K562 (cell line): ENCODE measurements around the gene GMEB2. TPM values are rescaled to one million over a fixed set of nuclear protein-coding genes. Genes with fewer than 3 reads are reported as not detected.

Source experiments
- BRD4 ChIP-seq: fragments of 200-600 bp; sonication (generic); IDR thresholded peaks from 2 replicates; pipeline ENCODE4 v1.6.1; 2017; ENCODE audit warnings: inconsistent platforms
- CSDE1 ChIP-seq, 2 experiments: fragments of 450-650 bp; IDR thresholded peaks; 2 replicates each; pipeline ENCODE4 v1.6.1; 2016; ENCODE audit warnings: mild to moderate bottlenecking in 1 of 2
- FOXJ2 ChIP-seq: fragments of 200-800 bp; sonication (Bioruptor generic); IDR thresholded peaks from 2 replicates; pipeline ENCODE4 v1.6.1; 2016; ENCODE audit warnings: missing genetic modification characterization, missing compliant biosample characterization
- FOXK1 ChIP-seq: sonication (generic); formaldehyde crosslinking; IDR thresholded peaks from 2 replicates; pipeline ENCODE4 v1.8.0; 2022; ENCODE audit warnings: missing genetic modification reagents, mild to moderate bottlenecking, borderline replicate concordance
- NELFE ChIP-seq: IDR thresholded peaks from 2 replicates; pipeline ENCODE4 v1.6.1; 2011; ENCODE audit warnings: mild to moderate bottlenecking; ENCODE audit not compliant: insufficient read depth, insufficient read length
- NR2C1 ChIP-seq, 2 experiments: fragments of 450-650 bp; IDR thresholded peaks; 2 replicates each; pipeline ENCODE4 v1.6.1; 2017; ENCODE audit warnings: mild to moderate bottlenecking in 2 of 2, antibody characterized with exemption in 1 of 2, inconsistent platforms in 1 of 2, missing compliant biosample characterization in 1 of 2, missing genetic modification characterization in 1 of 2
- POLR3G ChIP-seq: IDR thresholded peaks from 2 replicates; pipeline ENCODE4 v1.6.1; 2011; ENCODE audit not compliant: insufficient read length, insufficient replicate concordance; ENCODE audit errors: extremely low read depth
- RCOR1 ChIP-seq, 2 experiments: IDR thresholded peaks; 2 replicates each; pipeline ENCODE4 v1.6.1; 2012; ENCODE audit warnings: low read depth in 2 of 2, low read length in 2 of 2, borderline replicate concordance in 1 of 2, improper control_type of control experiment in 1 of 2
- SUPT5H ChIP-seq: fragments of 450-650 bp; IDR thresholded peaks from 2 replicates; pipeline ENCODE4 v1.6.1; 2016
- ZNF695 ChIP-seq: fragments of 450-650 bp; formaldehyde crosslinking; IDR thresholded peaks from 2 replicates; pipeline ENCODE4 v1.4.0; 2020; ENCODE audit warnings: mild to moderate bottlenecking, moderate library complexity
- ZNF77 ChIP-seq: fragments of 250-450 bp; sonication (Bioruptor Pico); IDR thresholded peaks from 2 replicates; pipeline ENCODE4 v1.5.0; 2020
- polyA plus RNA-seq, 8 experiments: library from polyadenylated mRNA; depleted of rRNA in 4 of 8; stranded (reverse) in 5 of 8; unstranded in 3 of 8; fragments of >200 nt; fragmentation: Nextera tagmentation in 2 of 8; fragmentation: Illumina TruSeq in 1 of 8; extraction: Ambion mirVana in 2 of 8; extraction: Trizol in 1 of 8; gene quantifications; 2 replicates each; pipeline versions ENCODE4 v1.2.1 to v1.2.3, GENCODE V29; 2011 to 2014; ENCODE audit warnings: inconsistent platforms in 1 of 8, missing spikeins in 1 of 8
- total RNA-seq, 7 experiments: library from RNA; depleted of rRNA in 6 of 7; stranded (reverse); fragments of >200 nt in 6 of 7; fragmentation: Illumina TruSeq in 2 of 7; extraction: Trizol in 2 of 7; gene quantifications; 2 replicates each; pipeline versions ENCODE4 v1.2.1 to v1.2.3, GENCODE V29; 2011 to 2021; ENCODE audit warnings: low replicate concordance in 1 of 7
- TF ChIP-seq, protein P1 (sequence below): fragments of 250-450 bp; sonication (Bioruptor Pico); IDR thresholded peaks from 2 replicates; pipeline ENCODE4 v1.5.0; 2021; ENCODE audit warnings: mild to moderate bottlenecking, moderate library complexity
- TF ChIP-seq, protein P2 (sequence below): IDR thresholded peaks from 2 replicates; pipeline ENCODE4 v1.6.1; 2016; ENCODE audit warnings: missing genetic modification characterization, missing compliant biosample characterization
- TF ChIP-seq, protein P3 (sequence below): fragments of 250-450 bp; sonication (Bioruptor Pico); IDR thresholded peaks from 2 replicates; pipeline ENCODE4 v1.4.0; 2020
- TF ChIP-seq, protein P4 (sequence below): conservative IDR thresholded peaks from 2 replicates; pipeline ENCODE4 v1.6.1; 2011; ENCODE audit warnings: low read depth, mild to moderate bottlenecking, low read length; ENCODE audit not compliant: control insufficient read depth

The GMEB2 gene
- total and polyA plus RNA-seq, 9 of the 15 experiments (the other 6 are each of a cell fraction or from before 2014, with no cell fraction given): 0.03 to 13.9 (median 6.3) TPM

DNA sequence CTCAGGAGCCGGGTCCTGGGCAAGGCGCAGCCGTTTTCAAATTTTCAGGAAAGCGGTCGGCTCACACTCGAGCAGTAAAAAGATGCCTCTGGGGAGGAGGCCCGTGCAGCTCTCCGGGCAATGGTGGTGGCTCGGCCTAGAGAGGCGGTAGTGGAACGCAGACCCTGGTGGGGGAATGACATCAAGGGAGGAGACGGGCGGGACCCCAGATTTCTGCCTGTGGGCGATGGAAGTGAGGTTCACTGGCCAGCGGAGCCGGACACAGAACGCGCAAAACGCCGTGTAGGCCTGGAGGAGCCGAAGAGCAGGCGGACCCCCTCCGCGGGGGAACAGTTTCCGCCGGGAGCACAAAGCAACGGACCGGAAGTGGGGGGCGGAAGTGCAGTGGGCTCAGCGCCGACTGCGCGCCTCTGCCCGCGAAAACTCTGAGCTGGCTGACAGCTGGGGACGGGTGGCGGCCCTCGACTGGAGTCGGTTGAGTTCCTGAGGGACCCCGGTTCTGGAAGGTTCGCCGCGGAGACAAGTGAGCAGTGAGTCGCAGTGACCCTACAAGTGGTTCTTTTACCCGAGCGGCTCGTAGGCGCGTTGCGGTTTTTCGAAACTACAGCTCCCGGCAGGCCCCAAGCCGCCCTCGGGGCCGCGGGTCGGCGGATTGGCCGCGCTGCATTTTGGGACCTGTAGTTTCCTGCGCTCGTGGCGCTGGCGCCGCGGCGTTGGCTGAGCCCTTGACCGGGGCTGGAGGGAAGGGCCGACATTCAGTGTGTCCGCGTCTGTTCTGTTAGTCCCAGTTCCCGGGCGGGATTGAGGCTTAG, 31.2 kb upstream of the GMEB2 start, which contains the start of gene RTEL1 (continued):
- TF ChIP-seq, protein P1, sequence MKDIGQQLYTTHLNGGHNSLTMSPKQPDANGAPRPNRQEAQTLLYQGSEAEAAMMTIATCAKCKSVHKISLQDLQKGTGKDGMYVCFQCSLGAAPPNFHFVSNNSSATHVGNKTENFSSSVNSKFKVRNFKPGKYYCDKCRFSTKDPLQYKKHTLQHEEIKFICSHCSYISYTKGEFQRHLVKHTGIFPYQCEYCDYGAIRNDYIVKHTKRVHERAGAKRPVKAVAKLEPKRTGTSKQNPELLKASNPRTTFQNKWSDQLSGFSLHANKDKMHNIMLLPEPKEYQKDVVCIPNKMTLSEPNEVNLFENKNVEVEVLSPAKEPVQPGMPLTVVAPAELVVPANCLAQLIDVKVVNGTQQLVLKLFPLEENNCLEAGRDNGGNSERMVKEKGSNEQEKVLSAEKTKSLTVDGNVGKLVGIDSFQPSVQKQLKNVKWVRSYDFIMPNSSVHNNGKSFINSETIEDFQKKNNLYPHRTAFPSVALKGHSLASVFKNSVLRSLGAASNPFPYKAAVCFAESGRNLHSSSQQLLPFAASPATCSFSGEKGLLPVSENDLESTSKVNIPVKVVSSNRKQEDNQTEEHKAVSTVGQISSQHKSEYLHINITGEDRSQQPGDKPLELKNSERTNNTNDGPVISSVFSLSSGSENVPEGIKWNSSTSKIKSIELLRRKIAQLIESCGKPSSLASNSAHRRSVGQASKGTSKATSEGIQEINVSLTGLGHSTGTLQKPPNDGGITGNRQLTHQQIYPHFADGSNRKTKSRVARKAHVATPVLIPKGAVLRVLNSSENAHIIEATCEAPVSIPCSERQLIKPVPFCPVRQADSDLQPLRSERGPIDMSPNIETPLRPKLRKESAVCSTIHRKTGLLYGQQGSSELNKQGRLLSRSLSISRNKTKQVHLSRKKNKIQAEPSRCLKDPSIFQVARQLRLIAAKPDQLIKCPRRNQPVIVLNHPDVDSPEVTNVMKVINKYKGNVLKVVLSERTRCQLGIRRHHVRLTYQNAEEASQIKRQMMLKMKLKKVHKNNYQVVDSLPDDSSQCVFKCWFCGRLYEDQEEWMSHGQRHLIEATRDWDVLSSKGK (CRISPR knock-in tag): no peak
- TF ChIP-seq FOXJ2 (peak; percentile 58; the same call in 1 of the 2 replicates), RCOR1 (IDR thresholded peaks at IDR 0.05; ENCODE audit: borderline replicate concordance in 1 of 2, low read depth in 2 of 2, low read length in 2 of 2) (peak; percentile 4 to 22; a peak in 1 of 4 replicates), FOXK1 (CRISPR knock-in tag) (no peak), NR2C1 (IDR thresholded peaks at IDR 0.05) (peak; percentile 91), NR2C1 (tag; IDR thresholded peaks at IDR 0.05) (peak; percentile 95), SUPT5H (peak; percentile 79), NELFE (no peak), ZNF695 (CRISPR knock-in tag) (no peak), CSDE1 (IDR thresholded peaks at IDR 0.05) (no peak), POLR3G (no peak), ZNF77 (CRISPR knock-in tag) (no peak), BRD4 (0 out of 2 replicates have a peak, but pooled peaks have one; percentile 65)
- TF ChIP-seq, protein P2, sequence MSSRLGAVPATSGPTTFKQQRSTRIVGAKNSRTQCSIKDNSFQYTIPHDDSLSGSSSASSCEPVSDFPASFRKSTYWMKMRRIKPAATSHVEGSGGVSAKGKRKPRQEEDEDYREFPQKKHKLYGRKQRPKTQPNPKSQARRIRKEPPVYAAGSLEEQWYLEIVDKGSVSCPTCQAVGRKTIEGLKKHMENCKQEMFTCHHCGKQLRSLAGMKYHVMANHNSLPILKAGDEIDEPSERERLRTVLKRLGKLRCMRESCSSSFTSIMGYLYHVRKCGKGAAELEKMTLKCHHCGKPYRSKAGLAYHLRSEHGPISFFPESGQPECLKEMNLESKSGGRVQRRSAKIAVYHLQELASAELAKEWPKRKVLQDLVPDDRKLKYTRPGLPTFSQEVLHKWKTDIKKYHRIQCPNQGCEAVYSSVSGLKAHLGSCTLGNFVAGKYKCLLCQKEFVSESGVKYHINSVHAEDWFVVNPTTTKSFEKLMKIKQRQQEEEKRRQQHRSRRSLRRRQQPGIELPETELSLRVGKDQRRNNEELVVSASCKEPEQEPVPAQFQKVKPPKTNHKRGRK (tag): no peak
- TF ChIP-seq, protein P3, sequence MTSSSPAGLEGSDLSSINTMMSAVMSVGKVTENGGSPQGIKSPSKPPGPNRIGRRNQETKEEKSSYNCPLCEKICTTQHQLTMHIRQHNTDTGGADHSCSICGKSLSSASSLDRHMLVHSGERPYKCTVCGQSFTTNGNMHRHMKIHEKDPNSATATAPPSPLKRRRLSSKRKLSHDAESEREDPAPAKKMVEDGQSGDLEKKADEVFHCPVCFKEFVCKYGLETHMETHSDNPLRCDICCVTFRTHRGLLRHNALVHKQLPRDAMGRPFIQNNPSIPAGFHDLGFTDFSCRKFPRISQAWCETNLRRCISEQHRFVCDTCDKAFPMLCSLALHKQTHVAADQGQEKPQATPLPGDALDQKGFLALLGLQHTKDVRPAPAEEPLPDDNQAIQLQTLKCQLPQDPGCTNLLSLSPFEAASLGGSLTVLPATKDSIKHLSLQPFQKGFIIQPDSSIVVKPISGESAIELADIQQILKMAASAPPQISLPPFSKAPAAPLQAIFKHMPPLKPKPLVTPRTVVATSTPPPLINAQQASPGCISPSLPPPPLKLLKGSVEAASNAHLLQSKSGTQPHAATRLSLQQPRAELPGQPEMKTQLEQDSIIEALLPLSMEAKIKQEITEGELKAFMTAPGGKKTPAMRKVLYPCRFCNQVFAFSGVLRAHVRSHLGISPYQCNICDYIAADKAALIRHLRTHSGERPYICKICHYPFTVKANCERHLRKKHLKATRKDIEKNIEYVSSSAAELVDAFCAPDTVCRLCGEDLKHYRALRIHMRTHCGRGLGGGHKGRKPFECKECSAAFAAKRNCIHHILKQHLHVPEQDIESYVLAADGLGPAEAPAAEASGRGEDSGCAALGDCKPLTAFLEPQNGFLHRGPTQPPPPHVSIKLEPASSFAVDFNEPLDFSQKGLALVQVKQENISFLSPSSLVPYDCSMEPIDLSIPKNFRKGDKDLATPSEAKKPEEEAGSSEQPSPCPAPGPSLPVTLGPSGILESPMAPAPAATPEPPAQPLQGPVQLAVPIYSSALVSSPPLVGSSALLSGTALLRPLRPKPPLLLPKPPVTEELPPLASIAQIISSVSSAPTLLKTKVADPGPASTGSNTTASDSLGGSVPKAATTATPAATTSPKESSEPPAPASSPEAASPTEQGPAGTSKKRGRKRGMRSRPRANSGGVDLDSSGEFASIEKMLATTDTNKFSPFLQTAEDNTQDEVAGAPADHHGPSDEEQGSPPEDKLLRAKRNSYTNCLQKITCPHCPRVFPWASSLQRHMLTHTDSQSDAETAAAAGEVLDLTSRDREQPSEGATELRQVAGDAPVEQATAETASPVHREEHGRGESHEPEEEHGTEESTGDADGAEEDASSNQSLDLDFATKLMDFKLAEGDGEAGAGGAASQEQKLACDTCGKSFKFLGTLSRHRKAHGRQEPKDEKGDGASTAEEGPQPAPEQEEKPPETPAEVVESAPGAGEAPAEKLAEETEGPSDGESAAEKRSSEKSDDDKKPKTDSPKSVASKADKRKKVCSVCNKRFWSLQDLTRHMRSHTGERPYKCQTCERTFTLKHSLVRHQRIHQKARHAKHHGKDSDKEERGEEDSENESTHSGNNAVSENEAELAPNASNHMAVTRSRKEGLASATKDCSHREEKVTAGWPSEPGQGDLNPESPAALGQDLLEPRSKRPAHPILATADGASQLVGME: 0 out of 2 replicates have a peak, but pooled peaks have one; percentile 29
- TF ChIP-seq, protein P4, sequence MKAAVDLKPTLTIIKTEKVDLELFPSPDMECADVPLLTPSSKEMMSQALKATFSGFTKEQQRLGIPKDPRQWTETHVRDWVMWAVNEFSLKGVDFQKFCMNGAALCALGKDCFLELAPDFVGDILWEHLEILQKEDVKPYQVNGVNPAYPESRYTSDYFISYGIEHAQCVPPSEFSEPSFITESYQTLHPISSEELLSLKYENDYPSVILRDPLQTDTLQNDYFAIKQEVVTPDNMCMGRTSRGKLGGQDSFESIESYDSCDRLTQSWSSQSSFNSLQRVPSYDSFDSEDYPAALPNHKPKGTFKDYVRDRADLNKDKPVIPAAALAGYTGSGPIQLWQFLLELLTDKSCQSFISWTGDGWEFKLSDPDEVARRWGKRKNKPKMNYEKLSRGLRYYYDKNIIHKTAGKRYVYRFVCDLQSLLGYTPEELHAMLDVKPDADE: peak; percentile 99
